ENCODE data around the gene TMEM234. TPM values are rescaled to one million over a fixed set of nuclear protein-coding genes. Genes with fewer than 3 reads are reported as not detected.

TMEM234 gene
- total and polyA plus RNA-seq, 2 of the 8 experiments (the other 6 are each of a cell fraction or from before 2014, with no cell fraction given), result 8.7 to 8.9 TPM

- TF ChIP-seq, protein P1, sequence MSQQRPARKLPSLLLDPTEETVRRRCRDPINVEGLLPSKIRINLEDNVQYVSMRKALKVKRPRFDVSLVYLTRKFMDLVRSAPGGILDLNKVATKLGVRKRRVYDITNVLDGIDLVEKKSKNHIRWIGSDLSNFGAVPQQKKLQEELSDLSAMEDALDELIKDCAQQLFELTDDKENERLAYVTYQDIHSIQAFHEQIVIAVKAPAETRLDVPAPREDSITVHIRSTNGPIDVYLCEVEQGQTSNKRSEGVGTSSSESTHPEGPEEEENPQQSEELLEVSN (IDR thresholded peaks at IDR 0.05), result peak; percentile 93
- TF ChIP-seq TBP (IDR thresholded peaks at IDR 0.05; ENCODE audit: low read depth, low read length) (no peak), RNF2 (IDR thresholded peaks at IDR 0.05; ENCODE audit: borderline replicate concordance, low read depth, low read length, missing control alignments, poor library complexity, severe bottlenecking) (no peak), POLR2AphosphoS5 (IDR thresholded peaks at IDR 0.05; ENCODE audit: low read depth, low read length) (no peak), MAX (IDR thresholded peaks at IDR 0.05) (peak; percentile 95), YY1 (IDR thresholded peaks at IDR 0.05; ENCODE audit: low read depth, low read length) (peak; percentile 81), SAP30 (IDR thresholded peaks at IDR 0.05; ENCODE audit: insufficient read depth, insufficient replicate concordance, low read length) (peak; percentile 24), TAF1 (IDR thresholded peaks at IDR 0.05; ENCODE audit: low read depth, low read length) (no peak), SP2 (IDR thresholded peaks at IDR 0.05; ENCODE audit: low read length) (no peak), BACH1 (IDR thresholded peaks at IDR 0.05; ENCODE audit: low read length) (no peak; the same call in 1 of the 2 replicates), CTBP2 (IDR thresholded peaks at IDR 0.05; ENCODE audit: borderline replicate concordance, insufficient read depth, insufficient read length, low read length) (no peak), CBX8 (IDR thresholded peaks at IDR 0.05; ENCODE audit: borderline replicate concordance, low read depth, low read length) (no peak)
Observed at GRCh38 chr1:32200226-32201010, 21.7 kb downstream of the TMEM234 start, which contains the start of gene CCDC28B (continued).

Measured in H1 (cell line).